ENCODE results near the gene C16orf54. TPM values are rescaled to one million over a fixed set of nuclear protein-coding genes. Genes with fewer than 3 reads are reported as not detected.

Gene C16orf54
- total RNA-seq, 2 experiments from 2014 or later: 22.2 to 22.4 TPM

GRCh38 chr16:29699324-29700219, 46.2 kb downstream of the C16orf54 start:
- ChIA-PET POLR2A (interaction anchor here (0.5 to 3.9 kb wide), 16 partner anchors 12 to 149 kb away, joined by 3 to 23 read pairs (median 4); partner anchors contain the start of genes KIF22, MAZ and MVP), CTCF (interaction anchor here (0.7 to 5.5 kb wide), 44 partner anchors 8 to 356 kb away, joined by 3 to 51 read pairs (median 6); partner anchors contain the start of genes KIF22, PAGR1 and TLCD3B)
- no peak for DNase-seq
- ATAC-seq: no peak
- TF ChIP-seq, protein P1, sequence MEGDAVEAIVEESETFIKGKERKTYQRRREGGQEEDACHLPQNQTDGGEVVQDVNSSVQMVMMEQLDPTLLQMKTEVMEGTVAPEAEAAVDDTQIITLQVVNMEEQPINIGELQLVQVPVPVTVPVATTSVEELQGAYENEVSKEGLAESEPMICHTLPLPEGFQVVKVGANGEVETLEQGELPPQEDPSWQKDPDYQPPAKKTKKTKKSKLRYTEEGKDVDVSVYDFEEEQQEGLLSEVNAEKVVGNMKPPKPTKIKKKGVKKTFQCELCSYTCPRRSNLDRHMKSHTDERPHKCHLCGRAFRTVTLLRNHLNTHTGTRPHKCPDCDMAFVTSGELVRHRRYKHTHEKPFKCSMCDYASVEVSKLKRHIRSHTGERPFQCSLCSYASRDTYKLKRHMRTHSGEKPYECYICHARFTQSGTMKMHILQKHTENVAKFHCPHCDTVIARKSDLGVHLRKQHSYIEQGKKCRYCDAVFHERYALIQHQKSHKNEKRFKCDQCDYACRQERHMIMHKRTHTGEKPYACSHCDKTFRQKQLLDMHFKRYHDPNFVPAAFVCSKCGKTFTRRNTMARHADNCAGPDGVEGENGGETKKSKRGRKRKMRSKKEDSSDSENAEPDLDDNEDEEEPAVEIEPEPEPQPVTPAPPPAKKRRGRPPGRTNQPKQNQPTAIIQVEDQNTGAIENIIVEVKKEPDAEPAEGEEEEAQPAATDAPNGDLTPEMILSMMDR (IDR thresholded peaks at IDR 0.05): no peak
- H3K4me3 Mint-ChIP-seq: no peak overlapping the region
- no peaks in the 10 kb centered on the region for H3K9me3 Mint-ChIP-seq
- H3K36me3 Mint-ChIP-seq (ENCODE audit: low read depth): no peaks in the 10 kb centered on the region
- intact Hi-C loops (cut with micrococcal nuclease): loop anchor here (10.0 kb wide), 3 partner anchors 85 to 325 kb away; partner anchors contain the start of genes C16orf92, PAGR1 and PRRT2
- H3K4me1 Mint-ChIP-seq (ENCODE audit: low read depth): peaks cover 29% of the 10 kb centered on the region
- H3K27me3 Mint-ChIP-seq: no peaks in the 10 kb centered on the region
- H3K27ac Mint-ChIP-seq: no peak overlapping the region

GRCh38 chr16:29698484-29699323, 47.1 kb downstream of the C16orf54 start:
- no peak overlapping the region for H3K4me3 Mint-ChIP-seq
- no peak for ATAC-seq
- CTCF ChIA-PET: interaction anchor here (0.8 to 5.5 kb wide), 20 partner anchors 7 to 357 kb away, joined by 3 to 51 read pairs (median 10); partner anchors contain the start of genes KIF22 and TLCD3B

GRCh38 chr16:29698042-29698441, 47.7 kb downstream of the C16orf54 start:
- H3K27ac Mint-ChIP-seq: no peak overlapping the region
- no peaks in the 10 kb centered on the region for H3K36me3 Mint-ChIP-seq (ENCODE audit: low read depth)
- ChIA-PET POLR2A (interaction anchor here (1.4 kb wide), 1 partner anchor 9 kb away, joined by 3 read pairs; no protein-coding TSS in a partner anchor), CTCF (interaction anchor here (1.2 to 2.0 kb wide), 7 partner anchors 14 to 357 kb away, joined by 3 to 9 read pairs (median 5); partner anchors contain the start of gene KIF22)
- H3K4me3 Mint-ChIP-seq: no peak overlapping the region
- H3K9me3 Mint-ChIP-seq: no peaks in the 10 kb centered on the region
- no peak for DNase-seq
- no peaks in the 10 kb centered on the region for H3K27me3 Mint-ChIP-seq
- TF ChIP-seq, protein P1 (IDR thresholded peaks at IDR 0.05): no peak
- intact Hi-C loops (cut with micrococcal nuclease): no loop called here
- no peak for ATAC-seq
- peaks cover 26% of the 10 kb centered on the region for H3K4me1 Mint-ChIP-seq (ENCODE audit: low read depth)

More at GRCh38 chr16:29698484-29699323, 47.1 kb downstream of the C16orf54 start:
- Mint-ChIP-seq H3K27ac (no peak overlapping the region), H3K27me3 (no peaks in the 10 kb centered on the region), H3K36me3 (ENCODE audit: low read depth) (no peaks in the 10 kb centered on the region), H3K9me3 (no peaks in the 10 kb centered on the region), H3K4me1 (ENCODE audit: low read depth) (peaks cover 29% of the 10 kb centered on the region)
- intact Hi-C loops (cut with micrococcal nuclease): no loop called here
- POLR2A ChIA-PET: interaction anchor here (0.9 to 2.8 kb wide), 7 partner anchors 9 to 116 kb away, joined by 3 to 16 read pairs (median 3); partner anchors contain the start of gene MAZ
- TF ChIP-seq, protein P1 (IDR thresholded peaks at IDR 0.05): no peak
- no peak for DNase-seq

- Mint-ChIP-seq H3K9me3 (no peaks in the 10 kb centered on the region), H3K27me3 (no peaks in the 10 kb centered on the region), H3K36me3 (ENCODE audit: low read depth) (no peaks in the 10 kb centered on the region), H3K27ac (no peak overlapping the region), H3K4me3 (no peak overlapping the region), H3K4me1 (ENCODE audit: low read depth) (peaks cover 20% of the 10 kb centered on the region)
- TF ChIP-seq, protein P1 (IDR thresholded peaks at IDR 0.05): no peak
- POLR2A ChIA-PET: no interaction called here
- intact Hi-C loops (cut with micrococcal nuclease): no loop called here
- CTCF ChIA-PET: interaction anchor here (1.2 to 2.3 kb wide), 5 partner anchors 14 to 335 kb away, joined by 3 to 9 read pairs (median 8); partner anchors contain the start of gene KIF22
- no peak for ATAC-seq
- no peak for DNase-seq
These were observed 48.4 kb downstream of the C16orf54 start for GRCh38 chr16:29697391-29697790.
